H1 (cell line): ENCODE data around the gene SERPINH1. TPM values are rescaled to one million over a fixed set of nuclear protein-coding genes. Genes with fewer than 3 reads are reported as not detected.

Source experiments
- CTCF ChIA-PET: fragments of 300-600 bp; sonication (Branson Sonifier 250); formaldehyde crosslinking; loops from one replicate; lab custom pipeline; 2021; ENCODE audit not compliant: partially characterized antibody; lab: Charles Lee
- POLR2A ChIA-PET: fragments of 300-600 bp; sonication (Branson Sonifier 250); formaldehyde crosslinking; loops from one replicate; lab custom pipeline; 2021; ENCODE audit warnings: inconsistent platforms; ENCODE audit not compliant: partially characterized antibody; lab: Charles Lee
- DNase-seq, 2 experiments: peaks; one replicate each; pipeline versions ENCODE4 v3.0.0 to v3.0.0-alpha.2; 2010 to 2022; ENCODE audit warnings: low spot score in 2 of 2, low read depth in 1 of 2, mixed read lengths in 1 of 2
- FAIRE-seq: peaks from 2 replicates; lab custom pipeline; 2011; peaks lifted over from hg19 to GRCh38; lab: Jason Lieb, UNC
- H2AFZ ChIP-seq: 2 replicates; pipeline ENCODE4 v1.8.1; 2012; ENCODE audit warnings: low read length, inconsistent platforms
- H2AK5ac ChIP-seq: 2 replicates; pipeline ENCODE4 v1.6.1; 2013; ENCODE audit warnings: low read depth, low read length
- H2BK120ac ChIP-seq: replicated peaks from 2 replicates; pipeline ENCODE3; 2013; ENCODE audit warnings: low read depth, low read length, inconsistent platforms
- H2BK12ac ChIP-seq: 2 replicates; pipeline ENCODE4 v1.6.1; 2013; ENCODE audit warnings: low read depth, low read length
- H2BK15ac ChIP-seq: 2 replicates; pipeline ENCODE4 v1.6.1; 2013; ENCODE audit warnings: low read length
- H2BK20ac ChIP-seq: 2 replicates; pipeline ENCODE4 v1.6.1; 2013; ENCODE audit warnings: low read length
- H2BK5ac ChIP-seq: 2 replicates; pipeline ENCODE4 v1.6.1; 2013; ENCODE audit warnings: low read depth, low read length
- H3K14ac ChIP-seq: 2 replicates; pipeline ENCODE4 v1.6.1; 2013; ENCODE audit warnings: inconsistent platforms; ENCODE audit not compliant: insufficient read length
- H3K18ac ChIP-seq: 2 replicates; pipeline ENCODE4 v1.6.1; 2013; ENCODE audit warnings: low read length; ENCODE audit errors: extremely low read depth
- H3K23ac ChIP-seq: 2 replicates; pipeline ENCODE4 v1.6.1; 2013; ENCODE audit warnings: inconsistent platforms; ENCODE audit not compliant: insufficient read length
- H3K23me2 ChIP-seq: 2 replicates; pipeline ENCODE4 v1.6.1; 2013; ENCODE audit warnings: low read depth, low read length
- H3K27ac ChIP-seq: 2 replicates; pipeline ENCODE4 v1.6.1; 2011; ENCODE audit warnings: low read depth, low read length, inconsistent platforms
- H3K27me3 ChIP-seq, 4 experiments: replicated peaks in 1 of 4; 1 replicate in 1 of 4; 2 replicates in 3 of 4; pipeline versions ENCODE4 v1.6.1 to v1.8.1; 2011 to 2013; ENCODE audit warnings: low read length in 3 of 4, mild to moderate bottlenecking in 3 of 4, inconsistent platforms in 2 of 4, mixed read lengths in 2 of 4, moderate library complexity in 1 of 4; ENCODE audit not compliant: control insufficient read depth in 3 of 4, insufficient read depth in 3 of 4; ENCODE audit errors: extremely low read depth in 1 of 4
- H3K36me3 ChIP-seq, 4 experiments: 2 replicates each; pipeline versions ENCODE4 v1.6.1 to v1.8.1; 2011 to 2013; ENCODE audit warnings: mild to moderate bottlenecking in 4 of 4, low read length in 3 of 4, moderate library complexity in 2 of 4, control low read depth in 1 of 4, inconsistent platforms in 1 of 4; ENCODE audit not compliant: insufficient read depth in 4 of 4, control insufficient read depth in 2 of 4
- H3K4ac ChIP-seq: replicated peaks from 2 replicates; pipeline ENCODE3; 2013; ENCODE audit warnings: low read length, low read depth, mixed read lengths, inconsistent platforms; ENCODE audit not compliant: insufficient read length
- H3K4me1 ChIP-seq, 4 experiments: replicated peaks in 1 of 4; 1 replicate in 1 of 4; 2 replicates in 3 of 4; pipeline versions ENCODE4 v1.6.1 to v1.8.1; 2011 to 2013; ENCODE audit warnings: low read length in 3 of 4, inconsistent platforms in 2 of 4, mixed read lengths in 1 of 4; ENCODE audit not compliant: insufficient read depth in 4 of 4, control insufficient read depth in 3 of 4
- H3K4me2 ChIP-seq, 2 experiments: 2 replicates each; pipeline versions ENCODE4 v1.6.1 to v1.8.1; 2011 to 2013; ENCODE audit warnings: low read depth in 2 of 2, low read length in 2 of 2, control low read depth in 1 of 2, inconsistent platforms in 1 of 2, mild to moderate bottlenecking in 1 of 2; ENCODE audit not compliant: insufficient read depth in 1 of 2
- H3K4me3 ChIP-seq, 4 experiments: fragments of 200-600, 300-600 bp in 1 of 4; sonication (generic), shearing (Covaris generic), sonication (Bioruptor Twin) in 1 of 4; 2 replicates each; pipeline versions ENCODE4 v1.5.1 to v1.8.1; 2011 to 2016; ENCODE audit warnings: low read length in 4 of 4, low read depth in 3 of 4, control low read depth in 2 of 4, inconsistent platforms in 2 of 4, mild to moderate bottlenecking in 2 of 4, mixed read lengths in 1 of 4, moderate library complexity in 1 of 4; ENCODE audit not compliant: insufficient read depth in 2 of 4; ENCODE audit errors: extremely low read depth in 1 of 4
- H3K56ac ChIP-seq: replicated peaks from 2 replicates; pipeline ENCODE3; 2013; ENCODE audit warnings: low read depth, mild to moderate bottlenecking, mixed read lengths, low read length, inconsistent platforms; ENCODE audit not compliant: insufficient read length
- H3K79me1 ChIP-seq: 2 replicates; pipeline ENCODE4 v1.6.1; 2013; ENCODE audit warnings: low read depth, low read length, control low read depth
- H3K79me2 ChIP-seq, 2 experiments: 2 replicates each; pipeline versions ENCODE4 v1.6.1 to v1.8.1; 2012 to 2013; ENCODE audit warnings: low read length in 2 of 2, mild to moderate bottlenecking in 2 of 2, inconsistent platforms in 1 of 2; ENCODE audit not compliant: insufficient read depth in 2 of 2, control insufficient read depth in 1 of 2
- H3K9ac ChIP-seq, 4 experiments: replicated peaks in 1 of 4; 1 replicate in 1 of 4; 2 replicates in 3 of 4; pipeline versions ENCODE4 v1.6.1 to v1.8.1; 2011 to 2013; ENCODE audit warnings: low read depth in 3 of 4, low read length in 3 of 4, control low read depth in 2 of 4, mild to moderate bottlenecking in 2 of 4, moderate library complexity in 2 of 4, inconsistent platforms in 1 of 4; ENCODE audit errors: extremely low read depth in 1 of 4
- H3K9me3 ChIP-seq, 2 experiments: 2 replicates each; pipeline versions ENCODE4 v1.6.1 to v1.8.1; 2012 to 2013; ENCODE audit warnings: mild to moderate bottlenecking in 2 of 2, moderate library complexity in 2 of 2, control low read depth in 1 of 2, inconsistent platforms in 1 of 2, low read depth in 1 of 2, low read length in 1 of 2, mixed read lengths in 1 of 2; ENCODE audit not compliant: insufficient read depth in 2 of 2
- H4K20me1 ChIP-seq, 2 experiments: replicated peaks in 1 of 2; 2 replicates each; pipeline versions ENCODE3 to v1.8.1; 2011 to 2013; ENCODE audit warnings: inconsistent platforms in 2 of 2, low read length in 2 of 2, mild to moderate bottlenecking in 1 of 2; ENCODE audit not compliant: insufficient read depth in 2 of 2, control insufficient read depth in 1 of 2
- H4K5ac ChIP-seq: 2 replicates; pipeline ENCODE4 v1.6.1; 2013; ENCODE audit warnings: low read length, low read depth, mixed read lengths, inconsistent platforms; ENCODE audit not compliant: insufficient read length
- H4K8ac ChIP-seq: 2 replicates; pipeline ENCODE4 v1.8.0; 2013; ENCODE audit warnings: mild to moderate bottlenecking, moderate library complexity, low read length, inconsistent platforms; ENCODE audit not compliant: insufficient read depth; ENCODE audit errors: extremely low read depth
- H4K91ac ChIP-seq: replicated peaks from 2 replicates; pipeline ENCODE3; 2013; ENCODE audit warnings: low read length, mixed read lengths, inconsistent platforms; ENCODE audit not compliant: insufficient read length
- CTCF ChIP-seq, 3 experiments: IDR thresholded peaks; 1 replicate in 2 of 3; 2 replicates in 1 of 3; pipeline versions ENCODE4 v1.5.1 to v1.6.1; 2011; ENCODE audit warnings: low read length in 3 of 3, mild to moderate bottlenecking in 3 of 3, inconsistent platforms in 2 of 3, low read depth in 1 of 3, moderate library complexity in 1 of 3; ENCODE audit not compliant: insufficient read depth in 1 of 3; ENCODE audit errors: control extremely low read depth in 1 of 3
- FOSL1 ChIP-seq: IDR thresholded peaks from 2 replicates; pipeline ENCODE4 v1.6.1; 2011; ENCODE audit warnings: mild to moderate bottlenecking, low read depth, low read length, moderate library complexity; ENCODE audit not compliant: insufficient read depth
- JUN ChIP-seq: IDR thresholded peaks from 2 replicates; pipeline ENCODE4 v1.6.1; 2011; ENCODE audit warnings: low read depth, mild to moderate bottlenecking, improper control_type of control experiment, low read length
- KDM5A ChIP-seq: fragments of 200-600 bp; IDR thresholded peaks from 2 replicates; pipeline ENCODE4 v1.7.1; 2012; ENCODE audit warnings: mild to moderate bottlenecking, low read length, inconsistent platforms, mixed read lengths
- POLR2AphosphoS5 ChIP-seq: IDR thresholded peaks from 2 replicates; pipeline ENCODE4 v1.6.1; 2011; ENCODE audit warnings: low read depth, low read length
- RXRA ChIP-seq: IDR thresholded peaks from 2 replicates; pipeline ENCODE4 v1.6.1; 2011; ENCODE audit warnings: low read depth, mild to moderate bottlenecking, low read length, moderate library complexity; ENCODE audit not compliant: insufficient read depth
- SP2 ChIP-seq: IDR thresholded peaks from 2 replicates; pipeline ENCODE4 v1.6.1; 2012; ENCODE audit warnings: mild to moderate bottlenecking, low read length, inconsistent platforms
- WGBS, 2 experiments: shearing (Covaris generic) in 1 of 2; methylation state at CpG; one replicate each; pipeline versions ENCODE4 v1.1.6 to v1.1.7; 2013 to 2015; ENCODE audit warnings: low lambda C conversion rate in 2 of 2, mixed read lengths in 2 of 2, inconsistent platforms in 1 of 2, low coverage in 1 of 2, missing lambda C conversion rate in 1 of 2; ENCODE audit not compliant: insufficient replicate concordance in 2 of 2, insufficient coverage in 1 of 2, insufficient read length in 1 of 2; ENCODE audit errors: extremely low coverage in 1 of 2, missing lambda C conversion rate in 1 of 2; 5-methylcytosine and 5-hydroxymethylcytosine counted together
- polyA plus RNA-seq, 7 experiments: library from polyadenylated mRNA; depleted of rRNA in 3 of 7; stranded (reverse) in 5 of 7; unstranded in 2 of 7; fragments of >200 nt in 5 of 7; fragments of 200-250 nt in 2 of 7; gene quantifications; 1 replicate in 5 of 7; 2 replicates in 1 of 7; 4 replicates in 1 of 7; pipeline versions ENCODE4 v1.2.1 to v1.2.3, GENCODE V29; 2011 to 2013; ENCODE audit warnings: missing spikeins in 2 of 7, mixed read lengths in 2 of 7
- total RNA-seq: library from RNA; stranded (reverse); fragmentation: NEBNext Ultra II Directional; extraction: Animal tissue kit (Norgen Biotek cat#: 25700); gene quantifications from 2 replicates; pipeline ENCODE4 v1.2.1, GENCODE V29; 2021

SERPINH1 gene
- total and polyA plus RNA-seq, 2 of the 8 experiments (the other 6 are each of a cell fraction or from before 2014, with no cell fraction given), result 420 to 621 TPM

GRCh38 chr11:75538150-75538942, 23.7 kb upstream of the SERPINH1 start:
- Histone ChIP-seq H4K5ac (no peak overlapping the region), H2BK120ac (no peak overlapping the region), H3K9me3 (no peaks in the 10 kb centered on the region), H3K79me1 (no peaks in the 10 kb centered on the region), H4K8ac (no peak overlapping the region), H3K14ac (no peak overlapping the region), H3K4ac (no peak overlapping the region), H3K18ac (no peak overlapping the region), H2AFZ (no peak overlapping the region), H4K91ac (no peak overlapping the region), H3K4me2 (no peak overlapping the region), H2BK5ac (no peak overlapping the region), H3K36me3 (no peaks in the 10 kb centered on the region), H2BK15ac (no peak overlapping the region), H4K20me1 (no peaks in the 10 kb centered on the region), H3K56ac (no peak overlapping the region), H3K4me1 (peaks cover 0 to 3% (median 0%) of the 10 kb centered on the region in 4 experiments; a peak in 1 of 7 replicates), H3K27ac (no peak overlapping the region), H3K23me2 (no peaks in the 10 kb centered on the region), H3K9ac (no peak overlapping the region), H3K27me3 (no peaks in the 10 kb centered on the region; a peak in 1 of 7 replicates), H2BK12ac (no peak overlapping the region), H3K79me2 (no peaks in the 10 kb centered on the region), H3K23ac (no peak overlapping the region), H2AK5ac (no peak overlapping the region), H3K4me3 (no peak overlapping the region), H2BK20ac (no peak overlapping the region)
- DNase-seq (no peak), FAIRE-seq (no peak)
- POLR2A ChIA-PET, result interaction anchor here (1.0 to 2.4 kb wide), 4 partner anchors 25 to 129 kb away, joined by 3 to 8 read pairs (median 6); partner anchors contain the start of gene SERPINH1
- CTCF ChIA-PET, result interaction anchor here (1.0 to 27.2 kb wide), 6 partner anchors 9 to 97 kb away, joined by 3 to 603 read pairs (median 3); no protein-coding TSS in a partner anchor
- WGBS, 2 experiments, result 82% methylated on average over 11 of the region's 11 CpGs; no CpG with 5 or more reads in 1 of the 2 experiments
- TF ChIP-seq SP2 (no peak), FOSL1 (no peak), CTCF (IDR thresholded peaks at IDR 0.05; ENCODE audit: control extremely low read depth in 1 of 3, insufficient read depth in 1 of 3, low read depth in 1 of 3, low read length in 3 of 3) (no peak), KDM5A (no peak), POLR2AphosphoS5 (no peak), RXRA (no peak), JUN (no peak)
